Thyroid gland (tissue), 4 donors: Measurements from ENCODE around the gene SRSF3.

Source experiments
- CTCF ChIP-seq, 6 experiments: fragments of 200-600 bp in 3 of 6; fragments of 450-650 bp in 3 of 6; sonication (generic) in 3 of 6; IDR thresholded peaks; one replicate each; pipeline ENCODE4 v1.5.1; 2016 to 2019; ENCODE audit warnings: antibody characterized with exemption in 6 of 6, mild to moderate bottlenecking in 2 of 6, inconsistent platforms in 1 of 6, moderate library complexity in 1 of 6
- POLR2A ChIP-seq, 2 donors: fragments of 450-650 bp; IDR thresholded peaks; one replicate each; pipeline ENCODE4 v1.6.1; 2017; ENCODE audit warnings: antibody characterized with exemption in 2 of 2, mild to moderate bottlenecking in 2 of 2, moderate library complexity in 1 of 2

DNA sequence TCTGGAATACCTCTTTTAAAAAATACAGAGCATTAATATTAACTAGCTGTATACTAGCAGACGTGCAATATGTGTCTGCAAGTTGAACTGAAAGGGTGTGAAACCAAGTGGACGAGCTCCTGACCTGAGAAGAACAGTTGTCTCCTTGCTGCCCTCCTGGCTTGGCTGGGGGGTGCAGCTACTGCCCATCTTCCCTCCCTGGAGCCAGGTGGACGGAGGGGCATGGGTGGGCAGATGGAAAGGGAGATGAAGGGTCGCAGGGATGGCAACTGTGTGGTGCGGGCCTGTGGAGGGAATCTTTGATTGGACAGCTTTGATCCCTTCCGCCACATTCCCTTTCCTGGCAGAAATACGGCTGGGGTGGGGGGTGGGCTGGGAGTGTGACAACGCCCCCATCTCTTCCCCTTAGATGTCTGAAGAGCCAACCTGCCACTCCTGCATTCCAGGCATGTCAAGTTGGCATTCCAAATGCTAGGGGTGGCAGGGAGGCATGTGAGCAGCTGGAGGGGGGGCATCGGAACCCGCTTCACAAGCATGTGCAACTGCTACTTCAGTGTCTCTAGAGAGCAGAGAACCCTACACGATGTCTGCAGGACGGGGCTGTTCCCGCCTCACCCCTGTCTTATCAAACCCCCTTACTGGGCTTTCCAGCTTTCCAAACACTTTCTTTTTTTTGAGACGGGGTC lies 37.3 kb downstream of the SRSF3 start:
- TF ChIP-seq POLR2A (IDR thresholded peaks at IDR 0.05): no peak
- TF ChIP-seq CTCF (IDR thresholded peaks at IDR 0.05): no peak
